ENCODE data around the gene MRPS11.

- no peak for TF ChIP-seq CTCF (IDR thresholded peaks at IDR 0.05; ENCODE audit: insufficient read depth, low read length)
- TF ChIP-seq POLR2AphosphoS5 (IDR thresholded peaks at IDR 0.05; ENCODE audit: low read depth) = no peak
- no peak for TF ChIP-seq GABPA (IDR thresholded peaks at IDR 0.05; ENCODE audit: low read depth)
- TF ChIP-seq REST (IDR thresholded peaks at IDR 0.05; ENCODE audit: insufficient replicate concordance, low read depth) = no peak
These were observed 29.3 kb upstream of the MRPS11 start for GRCh38 chr15:88438181-88438580.
